Spleen (tissue), 11 donors: ENCODE measurements around the gene PRR29. TPM values are rescaled to one million over a fixed set of nuclear protein-coding genes. Genes with fewer than 3 reads are reported as not detected.
A peak's percentile ranks its signal among the peaks of the same experiment; 100 is the strongest.

Experiments
- DNase-seq: peaks from one replicate; pipeline ENCODE4 v3.0.0-alpha.2; 2020
- H3K27ac ChIP-seq, 8 donors: fragments of 200-600 bp; sonication (generic) in 7 of 8; 1 replicate in 4 of 8; 2 replicates in 4 of 8; pipeline versions ENCODE4 v1.5.0 to v1.8.0; 2016 to 2021; ENCODE audit warnings: inconsistent platforms in 4 of 8, mild to moderate bottlenecking in 4 of 8, moderate library complexity in 1 of 8
- H3K27me3 ChIP-seq, 7 donors: fragments of 200-600 bp; sonication (generic) in 6 of 7; replicated peaks in 1 of 7; 1 replicate in 4 of 7; 2 replicates in 3 of 7; pipeline versions ENCODE4 v1.5.0 to v1.8.0; 2016 to 2021; ENCODE audit warnings: inconsistent platforms in 3 of 7, mild to moderate bottlenecking in 1 of 7
- H3K36me3 ChIP-seq, 6 donors: fragments of 200-600 bp; sonication (generic) in 5 of 6; 1 replicate in 4 of 6; 2 replicates in 2 of 6; pipeline versions ENCODE4 v1.5.0 to v1.8.0; 2016 to 2021; ENCODE audit warnings: inconsistent platforms in 2 of 6
- H3K4me1 ChIP-seq, 6 donors: fragments of 200-600 bp; sonication (generic) in 5 of 6; 1 replicate in 3 of 6; 2 replicates in 3 of 6; pipeline versions ENCODE4 v1.5.0 to v1.8.0; 2016 to 2021; ENCODE audit warnings: inconsistent platforms in 3 of 6
- H3K4me3 ChIP-seq, 8 donors: fragments of 200-600 bp; sonication (generic) in 7 of 8; 1 replicate in 4 of 8; 2 replicates in 4 of 8; pipeline versions ENCODE4 v1.5.0 to v1.8.0; 2016 to 2021; ENCODE audit warnings: inconsistent platforms in 4 of 8, mild to moderate bottlenecking in 4 of 8, moderate library complexity in 2 of 8
- H3K9me3 ChIP-seq, 8 donors: fragments of 200-600 bp; sonication (generic) in 7 of 8; 1 replicate in 4 of 8; 2 replicates in 4 of 8; pipeline versions ENCODE4 v1.5.0 to v1.8.0; 2016 to 2021; ENCODE audit warnings: inconsistent platforms in 4 of 8
- CTCF ChIP-seq, 11 experiments: fragments of 200-600 bp in 7 of 11; fragments of 450-650 bp in 4 of 11; sonication (generic) in 4 of 11; IDR thresholded peaks in 8 of 11; conservative IDR thresholded peaks in 3 of 11; 1 replicate in 7 of 11; 2 replicates in 4 of 11; pipeline versions ENCODE4 v1.4.0 to v1.8.0; 2016 to 2021; ENCODE audit warnings: antibody characterized with exemption in 11 of 11, inconsistent platforms in 4 of 11, mild to moderate bottlenecking in 1 of 11
- POLR2A ChIP-seq, 3 donors: fragments of 450-650 bp; IDR thresholded peaks; one replicate each; pipeline ENCODE4 v1.5.1; 2017; ENCODE audit warnings: antibody characterized with exemption in 3 of 3, mild to moderate bottlenecking in 1 of 3
- POLR2AphosphoS5 ChIP-seq, 3 donors: sonication (generic); formaldehyde crosslinking; IDR thresholded peaks; one replicate each; pipeline ENCODE4 v1.5.1; 2017; ENCODE audit warnings: antibody characterized with exemption in 3 of 3
- WGBS, 5 donors: extraction: QIAGEN DNeasy Blood & Tissue Kit in 3 of 5; methylation state at CpG; one replicate each; pipeline versions ENCODE4 v1.1.5 to v1.1.7; 2013 to 2018; 5-methylcytosine and 5-hydroxymethylcytosine counted together
- intact Hi-C: fragments of 100-400 bp; cut with DNase I; formaldehyde crosslinking; loops from one replicate; pipeline ENCODE4 v1.15.0; 2023; ENCODE audit warnings: low total_unique reads
- polyA plus RNA-seq, 3 donors: library from polyadenylated mRNA; stranded (reverse); fragments of 200-250 nt; gene quantifications; one replicate each; pipeline ENCODE4 v1.2.1, GENCODE V29; 2013
- total RNA-seq, 7 donors: library from RNA; depleted of rRNA in 3 of 7; stranded (reverse); fragments of >200 nt in 3 of 7; fragmentation: NEBNext Ultra II Directional in 4 of 7; extraction: Animal tissue kit (Norgen Biotek cat#: 25700) in 4 of 7; gene quantifications; one replicate each; pipeline versions ENCODE4 v1.1.0 to v1.2.1, GENCODE V29; 2016 to 2021
- donor health status: healthy with polysubstance abuse.
- donor health status: DM: no; HTN: no; CAD: no; lungs with moderate emphysema.
- donor health status: DM: no; HTN: no; CAD: no.
- donor health status: Bipolar disorder and iron deficiency.
- donor health status: healthy.
- donor health status: DM: no; HTN: no; CAD: no.
- donor health status: DM: yes; HTN: yes; CAD: no.

PRR29 gene
- total and polyA plus RNA-seq, 10 donors = 0.65 to 9.1 (median 3.4) TPM

- Histone ChIP-seq H3K36me3 (no peaks in the 10 kb centered on the region), H3K27me3 (no peaks in the 10 kb centered on the region), H3K9me3 (peaks cover 0 to 6% (median under 1%) of the 10 kb centered on the region in 8 donors), H3K27ac (peak overlapping the region in 6 of 8 donors; percentile 22 to 75 (median 52)), H3K4me1 (peaks cover 34 to 93% (median 73%) of the 10 kb centered on the region in 6 donors), H3K4me3 (no peak overlapping the region)
- WGBS, 5 donors = 59 to 73% (median 72%) methylated on average over 13 to 18 of the region's 18 CpGs
- DNase-seq = peak; percentile 60
- intact Hi-C loops = loop anchor here (10.0 kb wide), 1 partner anchor 63 kb away; no protein-coding TSS in a partner anchor
- peak in 1 of 3 donors; percentile 49 for TF ChIP-seq POLR2AphosphoS5 (IDR thresholded peaks at IDR 0.05)
- TF ChIP-seq POLR2A (IDR thresholded peaks at IDR 0.05) = no peak
Measured at GRCh38 chr17:63987221-63988126, 10.7 kb upstream of the PRR29 start.

- H3K36me3 ChIP-seq = no peaks in the 10 kb centered on the region
- H3K27ac ChIP-seq = peak overlapping the region in 3 of 8 donors; percentile 47 to 75 (median 53)
- DNase-seq = peak; percentile 46
- intact Hi-C loops = loop anchor here (10.0 kb wide), 1 partner anchor 63 kb away; no protein-coding TSS in a partner anchor
- H3K9me3 ChIP-seq = no peaks in the 10 kb centered on the region
- no peak overlapping the region for H3K4me3 ChIP-seq
- no peaks in the 10 kb centered on the region for H3K27me3 ChIP-seq
- TF ChIP-seq CTCF (IDR thresholded peaks at IDR 0.05 in 8 of 11, conservative IDR thresholded peaks at IDR 0.05 in 3 of 11) (no peak), POLR2AphosphoS5 (IDR thresholded peaks at IDR 0.05) (no peak), POLR2A (IDR thresholded peaks at IDR 0.05) (no peak)
- 79 to 100% (median 90%) methylated on average over 2 to 5 of the region's 5 CpGs for WGBS, 5 donors
- H3K4me1 ChIP-seq = peaks cover 31 to 93% (median 69%) of the 10 kb centered on the region in 6 donors
Measured at GRCh38 chr17:63988127-63988478, 10.0 kb upstream of the PRR29 start.

- peak; percentile 71 for DNase-seq
- no peak overlapping the region for H3K4me3 ChIP-seq
- no peak for TF ChIP-seq POLR2A (IDR thresholded peaks at IDR 0.05)
- no peak for TF ChIP-seq CTCF (IDR thresholded peaks at IDR 0.05 in 8 of 11, conservative IDR thresholded peaks at IDR 0.05 in 3 of 11)
- TF ChIP-seq POLR2AphosphoS5 (IDR thresholded peaks at IDR 0.05) = no peak
- H3K27me3 ChIP-seq = no peaks in the 10 kb centered on the region
- H3K36me3 ChIP-seq = no peaks in the 10 kb centered on the region
- H3K27ac ChIP-seq = peak overlapping the region in 1 of 8 donors; percentile 4
- H3K9me3 ChIP-seq = no peaks in the 10 kb centered on the region
- intact Hi-C loops = loop anchor here (10.0 kb wide), 1 partner anchor 64 kb away; no protein-coding TSS in a partner anchor
- H3K4me1 ChIP-seq = peaks cover 22 to 91% (median 67%) of the 10 kb centered on the region in 6 donors
- 64 to 86% (median 78%) methylated on average over 24 to 35 of the region's 35 CpGs for WGBS, 5 donors
Measured at GRCh38 chr17:63988741-63989621, 9.2 kb upstream of the PRR29 start.

- Histone ChIP-seq H3K27ac (no peak overlapping the region), H3K36me3 (no peaks in the 10 kb centered on the region), H3K4me3 (no peak overlapping the region), H3K27me3 (no peaks in the 10 kb centered on the region), H3K4me1 (peaks cover 22 to 87% (median 60%) of the 10 kb centered on the region in 6 donors), H3K9me3 (no peaks in the 10 kb centered on the region)
- peak; percentile 38 for DNase-seq
- TF ChIP-seq POLR2A (IDR thresholded peaks at IDR 0.05) (no peak), POLR2AphosphoS5 (IDR thresholded peaks at IDR 0.05) (no peak), CTCF (IDR thresholded peaks at IDR 0.05 in 8 of 11, conservative IDR thresholded peaks at IDR 0.05 in 3 of 11) (no peak)
- 86 to 91% (median 87%) methylated on average over 21 of the region's 21 CpGs for WGBS, 5 donors
- intact Hi-C loops = loop anchor here (10.0 kb wide), 1 partner anchor 65 kb away; no protein-coding TSS in a partner anchor
Measured at GRCh38 chr17:63989622-63990345, 8.4 kb upstream of the PRR29 start.
